H1 (cell line): ENCODE measurements around the gene TBC1D32. TPM values are rescaled to one million over a fixed set of nuclear protein-coding genes. Genes with fewer than 3 reads are reported as not detected.

Experiments used
- CTCF ChIA-PET: fragments of 300-600 bp; sonication (Branson Sonifier 250); formaldehyde crosslinking; loops from one replicate; lab custom pipeline; 2021; ENCODE audit not compliant: partially characterized antibody; lab: Charles Lee
- POLR2A ChIA-PET: fragments of 300-600 bp; sonication (Branson Sonifier 250); formaldehyde crosslinking; loops from one replicate; lab custom pipeline; 2021; ENCODE audit warnings: inconsistent platforms; ENCODE audit not compliant: partially characterized antibody; lab: Charles Lee
- DNase-seq, 2 experiments: peaks; one replicate each; pipeline versions ENCODE4 v3.0.0 to v3.0.0-alpha.2; 2010 to 2022; ENCODE audit warnings: low spot score in 2 of 2, low read depth in 1 of 2, mixed read lengths in 1 of 2
- FAIRE-seq: peaks from 2 replicates; lab custom pipeline; 2011; peaks lifted over from hg19 to GRCh38; lab: Jason Lieb, UNC
- H2AFZ ChIP-seq: 2 replicates; pipeline ENCODE4 v1.8.1; 2012; ENCODE audit warnings: low read length, inconsistent platforms
- H2AK5ac ChIP-seq: 2 replicates; pipeline ENCODE4 v1.6.1; 2013; ENCODE audit warnings: low read depth, low read length
- H2BK120ac ChIP-seq: replicated peaks from 2 replicates; pipeline ENCODE3; 2013; ENCODE audit warnings: low read depth, low read length, inconsistent platforms
- H2BK12ac ChIP-seq: 2 replicates; pipeline ENCODE4 v1.6.1; 2013; ENCODE audit warnings: low read depth, low read length
- H2BK15ac ChIP-seq: 2 replicates; pipeline ENCODE4 v1.6.1; 2013; ENCODE audit warnings: low read length
- H2BK20ac ChIP-seq: 2 replicates; pipeline ENCODE4 v1.6.1; 2013; ENCODE audit warnings: low read length
- H2BK5ac ChIP-seq: 2 replicates; pipeline ENCODE4 v1.6.1; 2013; ENCODE audit warnings: low read depth, low read length
- H3K14ac ChIP-seq: 2 replicates; pipeline ENCODE4 v1.6.1; 2013; ENCODE audit warnings: inconsistent platforms; ENCODE audit not compliant: insufficient read length
- H3K18ac ChIP-seq: 2 replicates; pipeline ENCODE4 v1.6.1; 2013; ENCODE audit warnings: low read length; ENCODE audit errors: extremely low read depth
- H3K23ac ChIP-seq: 2 replicates; pipeline ENCODE4 v1.6.1; 2013; ENCODE audit warnings: inconsistent platforms; ENCODE audit not compliant: insufficient read length
- H3K23me2 ChIP-seq: 2 replicates; pipeline ENCODE4 v1.6.1; 2013; ENCODE audit warnings: low read depth, low read length
- H3K27ac ChIP-seq: 2 replicates; pipeline ENCODE4 v1.6.1; 2011; ENCODE audit warnings: low read depth, low read length, inconsistent platforms
- H3K27me3 ChIP-seq, 4 experiments: replicated peaks in 1 of 4; 1 replicate in 1 of 4; 2 replicates in 3 of 4; pipeline versions ENCODE4 v1.6.1 to v1.8.1; 2011 to 2013; ENCODE audit warnings: low read length in 3 of 4, mild to moderate bottlenecking in 3 of 4, inconsistent platforms in 2 of 4, mixed read lengths in 2 of 4, moderate library complexity in 1 of 4; ENCODE audit not compliant: control insufficient read depth in 3 of 4, insufficient read depth in 3 of 4; ENCODE audit errors: extremely low read depth in 1 of 4
- H3K36me3 ChIP-seq, 4 experiments: 2 replicates each; pipeline versions ENCODE4 v1.6.1 to v1.8.1; 2011 to 2013; ENCODE audit warnings: mild to moderate bottlenecking in 4 of 4, low read length in 3 of 4, moderate library complexity in 2 of 4, control low read depth in 1 of 4, inconsistent platforms in 1 of 4; ENCODE audit not compliant: insufficient read depth in 4 of 4, control insufficient read depth in 2 of 4
- H3K4ac ChIP-seq: replicated peaks from 2 replicates; pipeline ENCODE3; 2013; ENCODE audit warnings: low read length, low read depth, mixed read lengths, inconsistent platforms; ENCODE audit not compliant: insufficient read length
- H3K4me1 ChIP-seq, 4 experiments: replicated peaks in 1 of 4; 1 replicate in 1 of 4; 2 replicates in 3 of 4; pipeline versions ENCODE4 v1.6.1 to v1.8.1; 2011 to 2013; ENCODE audit warnings: low read length in 3 of 4, inconsistent platforms in 2 of 4, mixed read lengths in 1 of 4; ENCODE audit not compliant: insufficient read depth in 4 of 4, control insufficient read depth in 3 of 4
- H3K4me2 ChIP-seq, 2 experiments: 2 replicates each; pipeline versions ENCODE4 v1.6.1 to v1.8.1; 2011 to 2013; ENCODE audit warnings: low read depth in 2 of 2, low read length in 2 of 2, control low read depth in 1 of 2, inconsistent platforms in 1 of 2, mild to moderate bottlenecking in 1 of 2; ENCODE audit not compliant: insufficient read depth in 1 of 2
- H3K4me3 ChIP-seq, 4 experiments: fragments of 200-600, 300-600 bp in 1 of 4; sonication (generic), shearing (Covaris generic), sonication (Bioruptor Twin) in 1 of 4; 2 replicates each; pipeline versions ENCODE4 v1.5.1 to v1.8.1; 2011 to 2016; ENCODE audit warnings: low read length in 4 of 4, low read depth in 3 of 4, control low read depth in 2 of 4, inconsistent platforms in 2 of 4, mild to moderate bottlenecking in 2 of 4, mixed read lengths in 1 of 4, moderate library complexity in 1 of 4; ENCODE audit not compliant: insufficient read depth in 2 of 4; ENCODE audit errors: extremely low read depth in 1 of 4
- H3K56ac ChIP-seq: replicated peaks from 2 replicates; pipeline ENCODE3; 2013; ENCODE audit warnings: low read depth, mild to moderate bottlenecking, mixed read lengths, low read length, inconsistent platforms; ENCODE audit not compliant: insufficient read length
- H3K79me1 ChIP-seq: 2 replicates; pipeline ENCODE4 v1.6.1; 2013; ENCODE audit warnings: low read depth, low read length, control low read depth
- H3K79me2 ChIP-seq, 2 experiments: 2 replicates each; pipeline versions ENCODE4 v1.6.1 to v1.8.1; 2012 to 2013; ENCODE audit warnings: low read length in 2 of 2, mild to moderate bottlenecking in 2 of 2, inconsistent platforms in 1 of 2; ENCODE audit not compliant: insufficient read depth in 2 of 2, control insufficient read depth in 1 of 2
- H3K9ac ChIP-seq, 4 experiments: replicated peaks in 1 of 4; 1 replicate in 1 of 4; 2 replicates in 3 of 4; pipeline versions ENCODE4 v1.6.1 to v1.8.1; 2011 to 2013; ENCODE audit warnings: low read depth in 3 of 4, low read length in 3 of 4, control low read depth in 2 of 4, mild to moderate bottlenecking in 2 of 4, moderate library complexity in 2 of 4, inconsistent platforms in 1 of 4; ENCODE audit errors: extremely low read depth in 1 of 4
- H3K9me3 ChIP-seq, 2 experiments: 2 replicates each; pipeline versions ENCODE4 v1.6.1 to v1.8.1; 2012 to 2013; ENCODE audit warnings: mild to moderate bottlenecking in 2 of 2, moderate library complexity in 2 of 2, control low read depth in 1 of 2, inconsistent platforms in 1 of 2, low read depth in 1 of 2, low read length in 1 of 2, mixed read lengths in 1 of 2; ENCODE audit not compliant: insufficient read depth in 2 of 2
- H4K20me1 ChIP-seq, 2 experiments: replicated peaks in 1 of 2; 2 replicates each; pipeline versions ENCODE3 to v1.8.1; 2011 to 2013; ENCODE audit warnings: inconsistent platforms in 2 of 2, low read length in 2 of 2, mild to moderate bottlenecking in 1 of 2; ENCODE audit not compliant: insufficient read depth in 2 of 2, control insufficient read depth in 1 of 2
- H4K5ac ChIP-seq: 2 replicates; pipeline ENCODE4 v1.6.1; 2013; ENCODE audit warnings: low read length, low read depth, mixed read lengths, inconsistent platforms; ENCODE audit not compliant: insufficient read length
- H4K8ac ChIP-seq: 2 replicates; pipeline ENCODE4 v1.8.0; 2013; ENCODE audit warnings: mild to moderate bottlenecking, moderate library complexity, low read length, inconsistent platforms; ENCODE audit not compliant: insufficient read depth; ENCODE audit errors: extremely low read depth
- H4K91ac ChIP-seq: replicated peaks from 2 replicates; pipeline ENCODE3; 2013; ENCODE audit warnings: low read length, mixed read lengths, inconsistent platforms; ENCODE audit not compliant: insufficient read length
- BACH1 ChIP-seq: IDR thresholded peaks from 2 replicates; pipeline ENCODE4 v1.6.1; 2012; ENCODE audit warnings: low read length, improper control_type of control experiment
- CREB1 ChIP-seq: IDR thresholded peaks from 2 replicates; pipeline ENCODE4 v1.6.1; 2012; ENCODE audit warnings: inconsistent platforms
- PHF8 ChIP-seq: fragments of 200-600 bp; sonication (generic); conservative IDR thresholded peaks from 2 replicates; pipeline ENCODE4 v1.7.1; 2012; ENCODE audit warnings: low read depth, mild to moderate bottlenecking, inconsistent platforms, low read length, moderate library complexity
- RAD21 ChIP-seq, 2 experiments: IDR thresholded peaks in 1 of 2; conservative IDR thresholded peaks in 1 of 2; 2 replicates each; pipeline ENCODE4 v1.6.1; 2011; ENCODE audit warnings: low read depth in 2 of 2, low read length in 2 of 2, improper control_type of control experiment in 1 of 2, inconsistent platforms in 1 of 2, mild to moderate bottlenecking in 1 of 2, moderate library complexity in 1 of 2
- SIN3A ChIP-seq, 2 experiments: IDR thresholded peaks in 1 of 2; conservative IDR thresholded peaks in 1 of 2; 2 replicates each; pipeline ENCODE4 v1.6.1; 2011 to 2012; ENCODE audit warnings: low read length in 2 of 2, improper control_type of control experiment in 1 of 2, low read depth in 1 of 2, mild to moderate bottlenecking in 1 of 2
- SRF ChIP-seq: IDR thresholded peaks from 2 replicates; pipeline ENCODE4 v1.6.1; 2011; ENCODE audit warnings: mild to moderate bottlenecking, low read depth, low read length, moderate library complexity
- WGBS, 2 experiments: shearing (Covaris generic) in 1 of 2; methylation state at CpG; one replicate each; pipeline versions ENCODE4 v1.1.6 to v1.1.7; 2013 to 2015; ENCODE audit warnings: low lambda C conversion rate in 2 of 2, mixed read lengths in 2 of 2, inconsistent platforms in 1 of 2, low coverage in 1 of 2, missing lambda C conversion rate in 1 of 2; ENCODE audit not compliant: insufficient replicate concordance in 2 of 2, insufficient coverage in 1 of 2, insufficient read length in 1 of 2; ENCODE audit errors: extremely low coverage in 1 of 2, missing lambda C conversion rate in 1 of 2; 5-methylcytosine and 5-hydroxymethylcytosine counted together
- polyA plus RNA-seq, 7 experiments: library from polyadenylated mRNA; depleted of rRNA in 3 of 7; stranded (reverse) in 5 of 7; unstranded in 2 of 7; fragments of >200 nt in 5 of 7; fragments of 200-250 nt in 2 of 7; gene quantifications; 1 replicate in 5 of 7; 2 replicates in 1 of 7; 4 replicates in 1 of 7; pipeline versions ENCODE4 v1.2.1 to v1.2.3, GENCODE V29; 2011 to 2013; ENCODE audit warnings: missing spikeins in 2 of 7, mixed read lengths in 2 of 7
- total RNA-seq: library from RNA; stranded (reverse); fragmentation: NEBNext Ultra II Directional; extraction: Animal tissue kit (Norgen Biotek cat#: 25700); gene quantifications from 2 replicates; pipeline ENCODE4 v1.2.1, GENCODE V29; 2021

TBC1D32 gene
- total and polyA plus RNA-seq, 2 of the 8 experiments (the other 6 are each of a cell fraction or from before 2014, with no cell fraction given), result 5.3 to 7.1 TPM

- H2AFZ ChIP-seq, result no peak overlapping the region
- H2BK120ac ChIP-seq, result no peak overlapping the region
- no peak overlapping the region for H3K4me3 ChIP-seq
- no peak overlapping the region for H3K18ac ChIP-seq
- ChIA-PET POLR2A (no interaction called here), CTCF (no interaction called here)
- H3K23me2 ChIP-seq, result no peaks in the 10 kb centered on the region
- no peak overlapping the region for H3K9ac ChIP-seq
- H4K91ac ChIP-seq, result no peak overlapping the region
- no peak for DNase-seq
- no peak overlapping the region for H3K56ac ChIP-seq
- H2BK15ac ChIP-seq, result no peak overlapping the region
- H4K5ac ChIP-seq, result no peak overlapping the region
- no peak overlapping the region for H3K23ac ChIP-seq
- H3K79me2 ChIP-seq, result no peaks in the 10 kb centered on the region
- no peak overlapping the region for H2AK5ac ChIP-seq
- no peak overlapping the region for H3K27ac ChIP-seq
- H3K9me3 ChIP-seq, result no peaks in the 10 kb centered on the region
- H3K14ac ChIP-seq, result no peak overlapping the region
- no peak overlapping the region for H2BK20ac ChIP-seq
- H2BK5ac ChIP-seq, result no peak overlapping the region
- H3K4ac ChIP-seq, result no peak overlapping the region
- H4K20me1 ChIP-seq, result no peaks in the 10 kb centered on the region
- FAIRE-seq, result no peak
- H2BK12ac ChIP-seq, result no peak overlapping the region
- no peak overlapping the region for H4K8ac ChIP-seq
- H3K4me2 ChIP-seq, result no peak overlapping the region
- TF ChIP-seq SRF (no peak), RAD21 (IDR thresholded peaks at IDR 0.05 in 1 of 2, conservative IDR thresholded peaks at IDR 0.05 in 1 of 2; ENCODE audit: low read depth in 2 of 2, low read length in 2 of 2) (no peak), BACH1 (no peak), CREB1 (no peak), PHF8 (no peak), SIN3A (conservative IDR thresholded peaks at IDR 0.05 in 1 of 2, IDR thresholded peaks at IDR 0.05 in 1 of 2; ENCODE audit: low read depth in 1 of 2, low read length in 2 of 2) (no peak)
- no peaks in the 10 kb centered on the region for H3K79me1 ChIP-seq
- H3K36me3 ChIP-seq, result no peaks in the 10 kb centered on the region
- no peaks in the 10 kb centered on the region for H3K27me3 ChIP-seq
- peaks cover 0 to 5% (median 0%) of the 10 kb centered on the region in 4 experiments; a peak in 2 of 7 replicates for H3K4me1 ChIP-seq
- WGBS, 2 experiments, result 93% methylated on average over 1 of the region's 1 CpG; no CpG with 5 or more reads in 1 of the 2 experiments
Observed at GRCh38 chr6:121106962-121107361, 227.3 kb downstream of the TBC1D32 start.
